ENCODE measurements around the gene ARHGEF6. TPM values are rescaled to one million over a fixed set of nuclear protein-coding genes. Genes with fewer than 3 reads are reported as not detected.

ARHGEF6 gene
- total RNA-seq, 4 donors from 2014 or later, result 4.2 to 13.9 (median 8.2) TPM

GRCh38 chrX:136752346-136752745 lies 28.4 kb downstream of the ARHGEF6 start:
- Histone ChIP-seq H3K4me1 (no peaks in the 10 kb centered on the region), H3K4me3 (no peak overlapping the region), H3K27ac (no peak overlapping the region), H3K27me3 (no peaks in the 10 kb centered on the region), H3K9me3 (no peaks in the 10 kb centered on the region), H3K36me3 (no peaks in the 10 kb centered on the region)
- no peak for DNase-seq
- TF ChIP-seq CTCF (IDR thresholded peaks at IDR 0.05) (no peak), POLR2AphosphoS5 (IDR thresholded peaks at IDR 0.05) (no peak)
- WGBS, 2 donors (ENCODE audit: low coverage in 1 of 2), result 57% methylated on average over 4 of the region's 4 CpGs; no CpG with 5 or more reads in 1 of the 2 donors
- intact Hi-C loops (cut with DNase I; ENCODE audit: low total_unique reads), result no loop called here
- in situ Hi-C loops (cut with MboI; ENCODE audit: low pct_ligation_motif_present in 1 of 4, low pct_unique_long_range_greater_than_20kb in 1 of 4, low sequenced_read_pairs in 3 of 4), result no loop called here

DNA sequence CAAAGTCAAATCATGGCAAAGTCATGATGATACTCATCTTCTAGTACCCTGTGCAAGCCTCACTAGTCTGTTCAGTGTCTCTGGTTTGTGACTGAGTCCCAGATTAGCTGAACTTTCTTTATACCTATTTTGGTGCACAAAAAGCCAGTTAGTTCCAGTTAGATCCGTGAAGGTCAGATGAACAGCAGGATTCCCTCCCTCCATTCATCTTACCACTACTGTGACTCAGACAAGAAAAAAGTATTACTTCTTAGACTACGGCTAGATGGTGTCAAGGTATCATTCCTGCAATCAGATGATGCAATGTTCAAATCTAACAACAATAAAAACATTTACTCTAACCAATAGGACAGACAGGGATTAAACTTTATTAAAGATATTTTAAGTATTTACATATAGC lies 30.4 kb downstream of the ARHGEF6 start:
- no peaks in the 10 kb centered on the region for H3K36me3 ChIP-seq
- H3K27ac ChIP-seq, result no peak overlapping the region
- intact Hi-C loops (cut with DNase I; ENCODE audit: low total_unique reads), result no loop called here
- H3K27me3 ChIP-seq, result no peaks in the 10 kb centered on the region
- H3K4me1 ChIP-seq, result peaks cover 0 to 2% (median 0%) of the 10 kb centered on the region in 4 donors
- no peaks in the 10 kb centered on the region for H3K9me3 ChIP-seq
- H3K4me3 ChIP-seq, result no peak overlapping the region
- no peak for TF ChIP-seq EP300 (IDR thresholded peaks at IDR 0.05; ENCODE audit: low read depth)
- no peak for TF ChIP-seq POLR2AphosphoS5 (IDR thresholded peaks at IDR 0.05)
- no peak for TF ChIP-seq POLR2A (IDR thresholded peaks at IDR 0.05)
- TF ChIP-seq CTCF (IDR thresholded peaks at IDR 0.05), result no peak
- no peak for DNase-seq
- in situ Hi-C loops (cut with MboI; ENCODE audit: low pct_ligation_motif_present in 1 of 4, low pct_unique_long_range_greater_than_20kb in 1 of 4, low sequenced_read_pairs in 3 of 4), result no loop called here
- WGBS, 2 donors (ENCODE audit: low coverage in 1 of 2), result 52 to 73% methylated on average over 2 of the region's 2 CpGs

- no peak for DNase-seq
- Histone ChIP-seq H3K36me3 (no peaks in the 10 kb centered on the region), H3K4me1 (peaks cover 0 to 9% (median 0%) of the 10 kb centered on the region in 4 donors), H3K4me3 (no peak overlapping the region), H3K9me3 (no peaks in the 10 kb centered on the region), H3K27ac (peak overlapping the region in 2 of 4 donors; percentile 14 to 26), H3K27me3 (no peaks in the 10 kb centered on the region)
- WGBS, 2 donors (ENCODE audit: low coverage in 1 of 2), result 59 to 74% methylated on average over 3 to 8 of the region's 8 CpGs
- TF ChIP-seq POLR2A (IDR thresholded peaks at IDR 0.05) (no peak), EP300 (IDR thresholded peaks at IDR 0.05; ENCODE audit: low read depth) (no peak), CTCF (IDR thresholded peaks at IDR 0.05) (no peak), POLR2AphosphoS5 (IDR thresholded peaks at IDR 0.05) (no peak)
- intact Hi-C loops (cut with DNase I; ENCODE audit: low total_unique reads) (no loop called here), in situ Hi-C loops (cut with MboI; ENCODE audit: low pct_ligation_motif_present in 1 of 4, low pct_unique_long_range_greater_than_20kb in 1 of 4, low sequenced_read_pairs in 3 of 4) (no loop called here)
These were observed 33.4 kb downstream of the ARHGEF6 start for GRCh38 chrX:136747003-136747986.

DNA sequence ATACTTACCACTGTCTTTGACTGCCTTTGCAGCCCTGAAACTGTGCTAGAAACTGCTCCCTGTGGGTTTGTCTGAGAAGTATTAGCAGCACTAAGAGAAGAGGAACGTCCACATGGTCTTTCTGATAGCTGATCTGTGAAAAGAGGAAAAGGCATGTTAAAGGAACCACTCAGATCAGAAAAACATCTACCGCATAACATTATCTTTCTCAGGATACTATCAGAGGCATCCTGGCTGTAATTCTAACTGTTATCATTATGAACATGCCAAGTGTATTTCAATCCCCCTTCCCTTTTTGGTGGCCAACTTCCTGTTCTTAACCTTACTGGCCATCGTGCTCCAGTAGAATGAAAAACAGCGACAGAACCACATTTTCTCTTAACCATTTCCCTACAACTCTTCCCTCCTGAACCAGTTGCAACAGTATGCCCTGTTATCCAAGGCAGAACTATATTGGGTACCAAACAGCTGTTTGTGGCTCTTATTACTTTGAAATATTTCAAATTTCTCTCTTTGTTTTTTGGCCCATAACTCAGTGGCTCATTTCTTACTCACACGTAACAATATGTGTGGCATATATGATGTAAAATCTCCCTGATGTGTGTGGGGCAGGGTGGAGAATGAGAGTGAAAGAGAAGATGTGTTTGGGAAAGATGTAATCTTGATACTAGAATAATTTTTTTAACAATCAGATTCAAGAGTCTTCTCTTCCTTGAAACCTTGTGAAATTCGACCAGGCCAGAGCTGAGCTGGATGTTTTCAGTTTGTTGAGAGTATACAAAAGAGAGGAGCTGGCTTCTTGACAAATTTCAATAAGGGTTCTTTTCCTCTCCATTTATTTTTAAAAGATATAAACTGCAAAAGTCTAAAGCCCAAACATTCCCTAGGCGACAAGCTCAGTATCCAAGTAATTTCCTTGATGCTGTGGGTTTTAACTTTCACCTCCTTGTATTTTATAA lies 35.2 kb downstream of the ARHGEF6 start:
- peak overlapping the region; percentile 3 to 28 (median 22) for H3K27ac ChIP-seq
- no peak for TF ChIP-seq EP300 (IDR thresholded peaks at IDR 0.05; ENCODE audit: low read depth)
- no peak for TF ChIP-seq CTCF (IDR thresholded peaks at IDR 0.05)
- TF ChIP-seq POLR2AphosphoS5 (IDR thresholded peaks at IDR 0.05), result no peak

More for the DNA sequence above, 35.2 kb downstream of the ARHGEF6 start:
- no peaks in the 10 kb centered on the region for H3K27me3 ChIP-seq
- H3K36me3 ChIP-seq, result no peaks in the 10 kb centered on the region
- no peaks in the 10 kb centered on the region for H3K9me3 ChIP-seq
- no peak overlapping the region for H3K4me3 ChIP-seq
- H3K4me1 ChIP-seq, result peaks cover 0 to 9% (median 0%) of the 10 kb centered on the region in 4 donors
- DNase-seq, result no peak
- 59% methylated on average over 7 of the region's 7 CpGs; no CpG with 5 or more reads in 1 of the 2 donors for WGBS, 2 donors (ENCODE audit: low coverage in 1 of 2)
- in situ Hi-C loops (cut with MboI; ENCODE audit: low pct_ligation_motif_present in 1 of 4, low pct_unique_long_range_greater_than_20kb in 1 of 4, low sequenced_read_pairs in 3 of 4) (no loop called here), intact Hi-C loops (cut with DNase I; ENCODE audit: low total_unique reads) (no loop called here)
